GM18870 (cell line): ENCODE data around the gene ABCC8.
"Not testable (repeated sequence)": the region's sequence is repeated elsewhere in the genome, so short reads cannot be mapped to it uniquely, and the experiment has no call there.

Experiments
- ATAC-seq: cut with Tn5 transposase; IDR thresholded peaks from one replicate; pipeline ENCODE4 v1.9.1; 2021; ENCODE audit warnings: moderate library complexity; ENCODE audit not compliant: unreplicated experiment

The ABCC8 gene

GRCh38 chr11:17431139-17431538 is 45.5 kb downstream of the ABCC8 start:
- no peak for ATAC-seq

- no peak for ATAC-seq
Measured at GRCh38 chr11:17430616-17431015, 46.0 kb downstream of the ABCC8 start.

GRCh38 chr11:17428925-17429324 is 47.7 kb downstream of the ABCC8 start:
- no peak for ATAC-seq

- ATAC-seq, result no peak
Measured at GRCh38 chr11:17428261-17428660, 48.4 kb downstream of the ABCC8 start.

GRCh38 chr11:17426233-17426632 is 50.4 kb downstream of the ABCC8 start:
- not testable (repeated sequence) for ATAC-seq

GRCh38 chr11:17423533-17424310 is 52.9 kb downstream of the ABCC8 start:
- ATAC-seq, result no peak

GRCh38 chr11:17421781-17422180 is 54.9 kb downstream of the ABCC8 start:
- ATAC-seq, result no peak

- no peak for ATAC-seq
Measured at GRCh38 chr11:17418444-17419081, 58.1 kb downstream of the ABCC8 start.

- no peak for ATAC-seq
Measured at GRCh38 chr11:17416492-17416891, 60.2 kb downstream of the ABCC8 start.

GRCh38 chr11:17415523-17416104 is 61.0 kb downstream of the ABCC8 start:
- no peak for ATAC-seq

- no peak for ATAC-seq
Measured at GRCh38 chr11:17414992-17415391, 61.7 kb downstream of the ABCC8 start.

- no peak for ATAC-seq
Measured at GRCh38 chr11:17414317-17414737, 62.3 kb downstream of the ABCC8 start.

GRCh38 chr11:17413414-17414316 is 63.0 kb downstream of the ABCC8 start:
- ATAC-seq, result no peak

GRCh38 chr11:17412488-17413180 is 64.0 kb downstream of the ABCC8 start:
- no peak for ATAC-seq

GRCh38 chr11:17411418-17411817 is 65.2 kb downstream of the ABCC8 start:
- no peak for ATAC-seq

GRCh38 chr11:17410606-17411379 is 65.9 kb downstream of the ABCC8 start:
- no peak for ATAC-seq

GRCh38 chr11:17408641-17409040 is 68.0 kb downstream of the ABCC8 start:
- ATAC-seq, result no peak

GRCh38 chr11:17408026-17408425 is 68.6 kb downstream of the ABCC8 start:
- ATAC-seq, result no peak

GRCh38 chr11:17407575-17407974 is 69.1 kb downstream of the ABCC8 start:
- ATAC-seq, result no peak

GRCh38 chr11:17406818-17407149 is 69.9 kb downstream of the ABCC8 start:
- ATAC-seq, result no peak
